ENCODE data around the gene FAM222A.

FAM222A gene

DNA sequence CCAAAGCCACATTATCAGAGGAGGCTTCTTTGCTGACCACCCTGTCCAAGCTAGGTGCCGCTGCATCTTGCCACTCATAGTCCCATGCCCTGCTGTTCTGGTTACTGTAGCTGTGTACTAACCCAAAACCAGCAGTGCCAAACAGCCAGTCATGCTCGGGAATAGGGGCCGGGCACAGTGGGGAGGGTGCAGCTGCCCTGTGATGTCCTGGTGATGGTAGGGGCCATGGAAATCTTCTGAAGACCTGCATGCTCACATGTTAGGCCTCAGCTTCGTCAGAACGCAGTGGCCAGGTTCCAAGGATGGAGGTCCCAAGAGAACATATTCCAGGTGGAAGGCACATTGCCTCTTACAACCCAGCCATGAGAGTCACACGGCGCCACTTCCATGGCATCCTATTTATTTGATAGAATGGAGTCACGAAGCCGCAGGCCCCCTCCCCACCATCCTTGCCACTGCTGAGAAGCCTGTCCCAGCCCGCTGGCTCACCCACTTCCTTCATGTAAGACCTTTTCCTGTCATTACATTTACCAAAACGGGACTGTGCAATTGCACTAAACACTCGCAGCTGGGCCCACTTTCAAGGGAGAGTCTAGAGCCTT, 48.5 kb downstream of the FAM222A start:
- DNase-seq, result no peak

DNA sequence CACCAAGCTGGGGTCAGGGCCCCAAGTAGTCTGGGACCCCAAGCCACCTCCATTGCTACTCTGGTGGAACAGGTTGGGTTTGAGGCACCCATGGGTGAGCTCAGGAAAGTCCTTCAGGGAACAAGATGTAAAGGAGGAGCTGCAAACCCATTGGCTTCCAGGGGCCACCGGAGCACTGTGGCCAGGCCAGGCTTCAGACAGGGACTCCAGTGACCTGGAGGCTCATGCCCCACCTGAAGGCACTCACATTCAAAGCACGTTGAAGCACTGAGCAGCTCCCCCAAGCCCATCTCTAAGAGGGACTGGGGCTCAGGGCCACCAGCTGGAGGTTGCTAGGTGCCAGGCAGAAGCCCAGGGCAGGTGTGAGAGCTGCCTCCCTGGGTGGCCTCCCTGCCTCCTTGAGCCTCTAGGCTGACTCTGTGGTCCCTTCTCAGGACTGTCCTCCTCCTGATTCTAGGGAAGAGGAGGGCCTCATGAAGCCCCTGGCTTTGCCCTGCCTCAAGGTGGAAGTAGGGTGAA, 49.1 kb downstream of the FAM222A start:
- no peak for DNase-seq

DNA sequence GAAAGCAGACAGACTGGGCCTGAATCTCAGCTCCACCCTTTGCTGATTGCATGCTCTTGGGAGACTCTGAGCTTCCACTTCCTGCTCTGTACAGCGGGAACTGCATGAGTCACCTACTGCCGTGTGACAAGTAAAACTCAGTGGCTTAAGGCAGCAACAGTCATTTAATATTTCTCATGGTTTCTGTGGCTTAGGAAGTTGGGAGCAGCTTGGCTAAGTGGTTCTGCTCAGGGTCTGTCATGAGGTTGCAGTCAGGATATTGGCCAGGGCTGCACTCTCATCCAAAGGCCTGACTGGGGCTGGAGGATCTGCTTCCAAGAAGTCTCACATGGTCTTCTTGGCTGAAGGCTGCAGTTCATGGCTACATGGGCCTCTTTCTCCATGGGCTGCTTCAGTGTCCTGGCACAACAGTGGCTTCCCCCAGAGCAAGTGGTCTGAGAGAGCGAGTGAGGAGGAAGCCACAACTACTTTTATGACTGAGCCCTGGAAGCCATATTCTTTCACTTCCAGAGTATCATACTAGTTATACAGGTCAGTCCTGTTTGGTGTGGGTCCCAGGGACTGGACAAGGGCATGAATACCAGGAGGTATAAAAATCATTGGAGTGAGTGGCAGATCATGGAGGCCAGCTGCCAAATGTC, 49.7 kb downstream of the FAM222A start:
- DNase-seq, result no peak

DNA sequence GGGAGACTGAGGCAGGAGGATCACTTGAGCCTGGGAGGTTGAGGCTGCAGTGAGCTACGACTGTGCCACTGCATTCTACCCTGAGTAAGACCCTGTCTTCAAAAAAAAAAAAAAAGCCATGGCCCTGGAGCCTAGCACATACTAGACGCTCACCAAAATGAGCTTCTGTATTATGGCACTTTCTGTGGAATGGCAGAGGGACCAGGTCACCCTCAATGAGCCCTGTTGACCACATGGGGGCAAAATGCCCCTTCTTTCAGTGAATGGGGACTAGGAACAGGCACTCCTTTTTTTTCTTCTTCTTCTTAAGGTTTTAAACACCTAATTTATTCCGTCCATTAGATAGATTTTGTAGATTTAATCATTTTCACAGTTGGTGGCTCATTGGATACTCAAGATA, 50.5 kb downstream of the FAM222A start:
- DNase-seq, result no peak

DNA sequence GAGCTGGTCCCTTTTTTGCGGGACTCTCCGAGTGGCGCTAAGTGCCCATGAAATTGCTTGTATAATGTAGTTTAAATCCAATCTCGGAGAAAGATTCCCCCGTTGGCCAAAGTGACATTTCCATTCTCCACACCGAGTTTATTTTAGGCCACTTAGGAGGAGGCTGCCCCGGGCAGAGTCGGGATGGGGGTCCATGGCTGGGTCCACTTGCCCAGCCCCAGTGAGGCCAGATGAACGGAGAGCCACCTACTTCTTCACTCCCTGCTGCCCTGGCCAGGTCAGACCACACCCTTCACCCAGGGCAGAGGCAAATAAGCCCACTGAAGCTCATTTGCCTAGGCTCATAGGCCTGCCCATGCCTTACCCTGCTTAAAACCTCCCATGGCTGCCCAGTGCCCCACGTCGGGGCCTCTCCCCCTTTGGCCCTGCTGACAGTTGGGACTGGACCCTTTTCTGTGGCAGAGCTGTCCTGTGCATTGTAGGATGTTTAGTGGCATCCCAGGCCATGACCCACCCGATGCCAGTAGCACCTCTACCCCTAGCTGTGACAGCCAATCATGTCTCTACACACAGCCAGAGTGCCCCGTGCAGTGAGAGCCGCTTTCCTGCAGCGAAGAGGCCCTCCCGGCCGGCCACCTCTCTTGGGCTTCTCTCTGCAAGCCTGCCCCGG, 51.3 kb downstream of the FAM222A start:
- DNase-seq, result no peak

DNA sequence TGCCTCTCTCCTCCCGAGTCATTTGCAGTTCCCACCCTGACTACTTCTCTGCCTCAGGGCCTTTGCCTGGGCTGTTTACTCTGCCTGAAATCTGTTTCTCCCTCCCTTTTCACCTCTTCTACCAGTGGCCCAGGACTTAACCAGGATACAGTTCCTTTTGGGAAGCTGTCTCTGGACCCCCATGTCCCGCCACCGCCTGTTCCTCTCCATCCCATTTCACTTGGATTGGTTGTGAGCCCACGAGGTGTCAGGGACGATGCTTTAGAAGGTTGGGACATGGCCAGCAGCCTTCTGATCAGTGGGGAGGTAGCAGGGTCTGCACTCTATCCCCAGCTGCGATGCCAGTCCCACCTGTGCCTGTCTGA, 51.8 kb downstream of the FAM222A start:
- DNase-seq, result no peak

DNA sequence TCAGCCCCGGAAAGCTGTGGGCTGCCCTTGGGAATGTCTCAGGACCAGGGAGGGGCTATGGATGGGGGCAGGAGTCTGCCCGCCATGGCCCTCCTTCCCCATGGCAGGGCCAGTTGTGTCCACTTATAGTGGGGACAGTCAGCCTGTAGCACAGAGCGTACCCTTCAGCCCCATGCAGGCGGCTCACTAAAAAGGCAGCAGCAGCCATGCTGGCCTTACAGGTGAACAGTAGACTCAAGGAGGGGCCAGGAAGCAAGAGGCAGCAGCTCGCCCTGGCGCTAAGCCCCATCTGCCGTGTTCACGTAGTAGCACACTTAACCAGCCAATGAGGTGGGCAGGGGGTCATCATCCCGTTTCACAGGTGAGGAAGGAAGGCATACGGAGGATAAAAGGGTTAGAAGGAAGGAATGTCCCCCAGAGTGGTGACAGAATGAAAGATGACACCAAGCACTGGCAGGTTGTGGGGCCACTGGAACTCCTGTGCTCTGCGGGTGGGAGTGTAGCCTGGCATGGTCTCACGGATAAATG, 52.7 kb downstream of the FAM222A start:
- no peak for DNase-seq

DNA sequence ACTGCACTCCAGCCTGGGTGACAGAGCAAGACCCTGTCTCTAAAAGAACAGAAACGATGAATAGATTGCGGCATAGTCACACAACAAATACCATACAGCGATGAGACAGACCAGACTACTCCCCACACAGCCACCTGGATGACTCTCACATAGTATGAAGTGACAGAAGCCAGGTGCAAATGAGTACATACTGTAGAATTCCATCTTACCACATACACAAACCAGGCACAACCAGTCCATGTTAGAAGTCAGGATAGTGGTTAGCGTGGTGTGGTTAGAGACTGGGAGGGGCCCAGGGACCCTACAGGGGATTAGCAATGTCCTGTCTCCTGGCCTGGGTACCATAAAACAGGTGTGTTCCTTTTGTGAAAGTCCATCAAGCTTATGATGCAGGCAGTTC, 53.8 kb downstream of the FAM222A start:
- no peak for DNase-seq

DNA sequence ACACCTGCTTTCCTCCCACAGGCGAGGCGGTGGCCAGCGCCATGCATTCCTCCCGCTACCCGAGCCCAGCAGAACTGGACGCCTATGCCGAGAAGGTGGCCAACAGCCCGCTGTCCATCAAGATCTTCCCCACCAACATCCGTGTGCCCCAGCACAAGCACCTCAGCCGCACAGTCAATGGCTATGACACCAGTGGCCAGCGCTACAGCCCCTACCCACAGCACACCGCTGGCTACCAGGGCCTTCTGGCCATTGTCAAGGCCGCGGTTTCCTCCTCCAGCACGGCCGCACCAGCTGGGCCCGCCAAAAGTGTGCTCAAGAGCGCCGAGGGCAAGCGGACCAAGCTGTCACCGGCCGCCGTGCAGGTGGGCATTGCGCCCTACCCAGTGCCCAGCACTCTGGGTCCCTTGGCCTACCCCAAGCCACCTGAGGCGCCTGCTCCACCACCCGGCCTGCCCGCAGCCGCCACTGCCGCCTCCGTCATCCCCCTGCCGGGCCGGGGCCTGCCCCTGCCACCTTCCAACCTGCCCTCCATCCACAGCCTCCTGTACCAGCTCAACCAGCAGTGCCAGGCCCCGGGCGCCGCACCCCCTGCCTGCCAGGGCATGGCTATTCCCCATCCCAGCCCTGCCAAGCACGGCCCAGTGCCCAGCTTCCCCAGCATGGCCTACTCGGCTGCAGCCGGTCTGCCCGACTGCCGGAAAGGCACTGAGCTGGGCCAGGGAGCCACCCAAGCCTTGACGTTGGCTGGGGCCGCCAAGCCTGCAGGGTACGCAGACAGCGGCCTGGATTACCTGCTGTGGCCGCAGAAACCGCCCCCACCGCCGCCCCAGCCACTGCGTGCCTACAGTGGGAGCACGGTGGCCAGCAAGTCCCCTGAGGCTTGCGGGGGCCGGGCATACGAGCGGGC, 54.6 kb downstream of the FAM222A start:
- DNase-seq, result no peak

DNA sequence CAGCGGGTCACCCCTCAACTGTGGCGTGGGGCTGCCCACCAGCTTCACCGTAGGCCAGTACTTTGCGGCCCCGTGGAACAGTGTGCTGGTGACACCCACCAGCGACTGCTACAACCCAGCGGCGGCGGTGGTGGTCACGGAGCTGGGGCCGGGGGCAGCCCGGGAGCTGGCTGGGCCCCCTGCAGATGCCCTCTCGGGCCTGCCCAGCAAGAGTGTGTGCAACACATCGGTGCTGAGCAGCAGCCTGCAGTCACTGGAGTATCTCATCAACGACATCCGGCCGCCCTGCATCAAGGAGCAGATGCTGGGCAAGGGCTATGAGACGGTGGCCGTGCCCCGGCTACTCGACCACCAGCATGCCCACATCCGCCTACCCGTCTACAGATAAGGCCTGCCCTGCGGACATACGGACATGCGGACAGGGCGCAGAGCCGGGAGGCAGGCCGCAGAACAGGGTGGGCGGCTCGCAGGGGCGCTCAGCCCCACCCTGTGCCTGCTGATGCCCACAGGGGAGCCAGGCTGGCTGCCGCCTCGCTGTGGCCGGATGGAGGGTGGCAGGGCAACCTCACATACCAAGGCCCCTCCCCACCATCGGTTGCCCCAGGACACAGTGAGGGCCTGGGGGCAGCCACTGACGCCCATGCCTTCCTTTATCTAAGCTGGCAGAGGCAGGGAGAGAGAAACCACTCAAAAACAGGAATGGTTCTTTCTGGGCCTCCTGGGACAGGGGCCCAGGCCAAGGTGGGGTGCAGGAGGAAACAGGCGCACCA, 55.5 kb downstream of the FAM222A start:
- no peak for DNase-seq

DNA sequence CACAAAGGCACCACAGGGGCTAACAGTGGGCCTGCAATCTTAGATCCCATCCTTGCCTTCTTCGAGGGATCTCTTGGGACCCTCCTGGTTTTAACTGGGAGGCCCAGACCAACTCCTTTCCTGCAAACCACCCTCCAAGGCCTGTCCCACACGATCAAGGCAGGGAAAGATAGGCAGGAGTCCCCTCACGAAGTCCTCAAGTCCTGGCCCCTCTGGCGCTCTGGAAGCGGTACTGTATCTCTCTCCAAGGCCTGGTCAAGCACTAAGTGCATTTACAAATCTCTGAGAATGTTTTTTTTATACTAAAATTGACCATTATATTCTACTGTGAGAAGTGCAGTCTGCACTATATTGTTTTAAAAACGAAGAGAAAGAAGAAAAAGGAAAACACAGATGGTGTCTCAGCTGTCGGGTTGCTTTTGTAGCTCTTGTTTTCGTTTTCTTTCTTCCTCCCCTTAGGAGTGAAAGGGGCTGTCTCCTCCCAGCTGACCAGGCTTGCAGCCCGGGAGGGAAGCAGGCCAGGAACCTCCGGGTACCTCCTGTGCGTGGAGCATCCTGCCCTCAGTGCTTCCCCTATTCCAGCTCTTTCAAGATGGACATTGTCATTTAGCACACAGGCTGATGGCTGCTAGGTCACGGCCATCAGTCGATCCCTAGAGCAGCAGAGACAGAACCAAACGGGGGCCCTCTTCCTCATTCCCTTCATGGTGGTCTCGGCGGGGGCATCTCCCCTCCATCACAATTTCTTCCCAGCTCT, 56.7 kb downstream of the FAM222A start:
- DNase-seq, result no peak

DNA sequence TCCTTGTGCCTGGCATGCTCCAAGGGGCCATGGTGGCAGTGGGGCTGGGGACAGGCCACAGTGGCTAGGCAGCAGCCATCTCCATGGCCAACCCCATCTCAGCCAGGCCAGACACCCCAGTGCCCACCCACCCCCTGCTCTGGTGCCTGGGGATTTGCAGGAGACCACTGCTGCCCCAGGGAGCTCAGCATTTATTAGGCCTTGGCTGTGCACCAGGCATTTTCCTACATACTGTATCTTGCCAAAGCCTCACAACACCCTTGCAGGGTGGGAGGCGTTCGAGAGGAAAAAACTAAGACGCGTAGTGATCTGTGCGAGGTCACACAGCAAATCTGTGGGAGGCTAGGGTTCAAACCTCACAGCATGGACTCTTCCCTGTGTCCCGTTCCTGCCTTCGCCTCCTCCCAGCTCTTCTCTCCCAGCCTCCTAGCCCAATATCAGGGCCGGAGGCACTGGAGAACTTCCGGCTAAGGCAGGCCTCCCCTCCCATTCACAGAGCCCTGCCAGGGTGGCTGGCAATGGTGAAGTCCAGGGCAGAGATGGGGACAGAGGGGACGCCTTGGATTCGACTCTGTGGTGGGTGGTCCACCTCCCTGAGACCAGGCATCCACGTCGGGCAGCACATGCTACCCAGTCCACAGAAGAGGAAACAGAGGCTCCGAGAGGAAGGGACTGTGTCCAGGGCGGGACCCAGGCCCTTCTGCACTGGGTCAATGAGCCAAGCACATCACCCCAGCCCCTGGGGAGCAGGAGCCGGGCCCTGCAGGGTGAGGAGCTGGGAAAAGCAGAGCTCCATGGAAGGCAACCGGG, 57.4 kb downstream of the FAM222A start:
- DNase-seq, result no peak

DNA sequence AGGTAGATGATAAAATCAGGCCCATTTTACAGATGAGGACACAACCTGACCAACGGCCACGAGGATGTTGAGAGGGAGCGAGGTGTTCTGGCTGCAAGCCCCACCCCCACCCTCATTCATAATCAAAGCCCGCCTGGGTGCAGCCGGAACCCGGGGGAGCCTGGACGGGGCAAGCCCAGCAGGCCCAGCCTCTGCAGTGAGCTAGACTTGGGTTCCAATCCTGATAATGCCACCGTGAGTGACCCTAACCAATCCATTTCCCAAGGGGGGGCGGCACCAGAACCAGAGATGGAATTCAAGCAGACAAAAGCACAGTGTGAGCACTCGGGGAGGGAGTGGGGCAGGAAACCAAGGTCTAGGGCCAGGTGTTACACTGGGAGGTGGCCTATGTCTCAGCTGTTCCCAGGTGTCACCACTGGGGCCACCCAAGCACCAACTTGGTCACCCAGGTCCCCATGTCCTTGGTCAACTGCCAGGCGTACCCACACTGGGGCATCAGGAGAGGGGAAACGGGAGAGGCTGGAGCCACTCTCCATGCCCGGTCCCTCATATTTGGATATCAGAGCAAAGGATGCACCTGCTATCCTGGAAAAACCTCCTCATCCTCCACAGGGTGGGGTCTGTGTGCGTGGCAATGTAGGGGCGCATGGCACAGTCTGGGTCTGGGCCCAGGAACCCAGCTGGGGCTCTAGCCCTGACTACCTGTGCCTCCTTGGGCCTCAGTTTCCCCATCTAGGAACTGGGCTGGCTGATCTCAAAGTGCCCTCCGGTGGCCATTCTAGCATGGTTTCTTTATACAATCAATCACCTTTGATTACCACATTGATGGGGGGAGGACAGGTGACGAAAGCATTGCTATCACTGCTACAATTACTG, 58.4 kb downstream of the FAM222A start:
- DNase-seq, result no peak

DNA sequence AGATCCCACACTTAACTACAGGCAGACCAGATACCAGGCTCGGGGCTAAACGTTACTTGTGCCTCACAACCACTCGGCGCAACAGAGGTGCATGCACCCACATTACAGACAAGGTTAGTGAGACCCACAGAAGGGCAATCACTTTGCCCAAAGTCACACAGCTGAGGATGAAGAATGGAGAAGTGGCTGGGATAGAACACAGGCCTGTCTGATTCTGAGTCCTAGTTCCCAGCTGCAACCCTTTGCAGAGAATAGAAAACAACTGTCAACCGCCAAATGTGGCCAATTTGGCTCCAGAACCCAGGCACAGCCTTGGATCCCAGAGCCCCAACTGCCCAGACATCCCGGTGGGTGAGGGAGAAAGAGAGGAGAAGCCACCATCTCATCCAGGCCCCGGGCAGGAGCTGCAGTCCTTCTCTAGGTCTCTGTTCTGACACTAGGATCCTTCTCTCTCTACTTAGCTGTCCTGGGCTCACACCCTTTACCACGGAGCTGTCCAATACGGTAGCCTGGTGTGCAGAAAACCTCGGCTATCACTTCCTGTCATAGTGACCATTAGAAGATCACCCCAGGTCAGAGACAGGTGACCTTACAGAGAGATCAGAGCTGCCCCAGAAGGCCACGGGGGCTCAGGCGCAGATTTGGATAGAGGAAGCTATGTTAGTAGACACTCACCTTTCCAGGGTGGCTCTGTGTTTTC, 59.1 kb downstream of the FAM222A start:
- no peak for DNase-seq

DNA sequence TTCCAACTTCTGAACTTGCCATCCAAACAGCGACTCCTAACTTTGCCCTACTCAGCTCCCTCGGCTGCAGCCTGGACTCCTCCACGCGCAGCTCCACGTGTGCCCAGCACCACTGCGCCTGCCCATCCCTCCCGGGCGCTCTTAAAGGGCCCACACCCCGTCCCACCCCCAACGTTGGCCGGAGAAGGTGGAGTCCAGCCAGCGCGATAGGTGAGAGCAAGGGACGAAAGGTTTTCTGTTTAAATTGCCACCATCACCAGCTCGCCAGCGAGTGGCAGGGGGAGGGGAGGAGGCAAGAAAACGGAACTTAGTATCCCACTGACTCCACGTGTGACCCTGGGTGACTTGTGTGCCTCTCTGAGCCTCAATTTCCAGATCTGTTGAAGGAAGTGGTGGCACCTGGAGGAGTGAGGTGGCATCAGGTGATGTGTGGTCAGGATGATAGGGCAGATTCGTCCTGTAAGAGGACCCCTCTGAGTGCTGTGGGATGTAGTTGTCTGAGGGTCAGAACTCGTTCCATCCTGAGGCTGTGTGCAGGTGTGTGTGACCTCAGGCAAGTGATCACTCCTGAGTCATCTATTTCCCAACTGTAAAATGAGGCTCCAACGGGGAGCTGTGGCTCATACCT, 59.9 kb downstream of the FAM222A start:
- DNase-seq, result no peak

DNA sequence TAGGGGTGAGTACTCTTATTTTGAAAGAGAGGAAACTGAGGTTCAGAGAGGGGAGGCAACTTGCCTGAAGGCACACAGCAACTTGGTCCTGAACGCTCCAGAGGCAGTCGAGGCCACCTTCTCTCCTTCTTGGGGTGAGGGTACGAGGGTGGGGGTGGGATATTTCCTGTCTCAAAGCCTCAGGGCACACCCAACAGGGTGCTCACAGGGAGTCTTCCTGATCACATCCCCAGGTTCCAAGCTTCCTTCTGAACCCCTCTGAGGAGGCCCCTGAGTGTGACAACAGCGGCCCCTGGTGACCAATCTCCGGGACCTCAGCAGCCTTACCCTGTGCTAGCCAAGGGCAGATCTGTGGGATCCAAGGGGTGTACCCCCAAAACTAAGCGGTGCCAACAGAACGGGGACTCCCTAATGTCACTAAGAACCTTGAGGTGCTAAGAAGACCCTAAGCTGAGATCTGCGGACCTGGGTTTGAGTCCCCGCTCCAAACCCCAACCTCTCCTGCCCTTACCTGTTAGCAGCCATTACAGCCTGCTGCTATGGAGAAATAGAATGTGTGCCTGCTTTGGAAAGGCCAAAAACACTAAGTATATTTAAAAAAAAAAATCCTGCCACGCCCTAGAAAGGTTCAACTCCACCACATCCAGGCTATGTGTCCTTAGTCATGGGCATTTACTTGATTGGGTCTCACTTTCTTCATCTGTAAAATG, 61.7 kb downstream of the FAM222A start:
- DNase-seq, result peak; percentile 86

DNA sequence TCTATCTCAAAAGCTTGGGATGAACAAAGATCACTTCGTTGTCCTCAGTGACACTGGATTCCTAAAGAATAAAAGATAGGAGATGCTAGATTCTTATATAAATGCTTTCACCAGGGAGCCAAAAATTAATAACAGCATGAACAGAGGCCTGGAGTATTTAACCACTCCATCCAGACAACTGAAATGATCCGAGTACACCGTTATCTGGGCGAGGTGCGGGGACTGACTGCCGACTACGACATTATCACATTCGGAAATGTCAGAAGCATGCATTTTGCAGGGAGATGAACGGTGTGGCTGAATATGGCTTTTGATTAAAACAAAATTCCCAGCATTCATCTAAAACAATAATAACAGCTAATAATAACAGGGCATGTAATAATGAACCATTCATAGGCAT, 63.0 kb downstream of the FAM222A start:
- DNase-seq, result no peak

DNA sequence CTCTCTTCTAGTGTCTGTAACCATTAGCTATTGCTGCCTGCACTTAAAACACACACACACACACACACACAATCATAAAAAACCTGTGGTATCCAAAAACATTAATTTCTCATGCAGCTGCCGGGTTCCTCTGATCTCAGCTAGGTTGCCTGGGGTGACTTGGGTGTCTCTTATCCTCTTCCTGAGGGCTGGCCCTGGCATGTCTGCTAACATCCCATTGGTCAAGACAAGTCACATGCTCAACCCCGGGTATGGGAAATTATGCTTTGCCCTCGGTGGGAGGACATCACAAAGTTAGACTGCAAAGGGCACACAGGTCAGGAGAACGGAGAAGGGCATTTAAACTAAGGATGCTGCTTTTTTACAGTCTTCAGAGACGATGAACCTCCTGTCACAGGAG, 63.9 kb downstream of the FAM222A start:
- no peak for DNase-seq

All from 8988T (cell line).